ENCODE data around the gene MEIOSIN. TPM values are rescaled to one million over a fixed set of nuclear protein-coding genes. Genes with fewer than 3 reads are reported as not detected.

MEIOSIN gene
- total and polyA plus RNA-seq, 2 of the 13 experiments (the other 11 are each of a cell fraction or from before 2014, with no cell fraction given) = not detected

DNA sequence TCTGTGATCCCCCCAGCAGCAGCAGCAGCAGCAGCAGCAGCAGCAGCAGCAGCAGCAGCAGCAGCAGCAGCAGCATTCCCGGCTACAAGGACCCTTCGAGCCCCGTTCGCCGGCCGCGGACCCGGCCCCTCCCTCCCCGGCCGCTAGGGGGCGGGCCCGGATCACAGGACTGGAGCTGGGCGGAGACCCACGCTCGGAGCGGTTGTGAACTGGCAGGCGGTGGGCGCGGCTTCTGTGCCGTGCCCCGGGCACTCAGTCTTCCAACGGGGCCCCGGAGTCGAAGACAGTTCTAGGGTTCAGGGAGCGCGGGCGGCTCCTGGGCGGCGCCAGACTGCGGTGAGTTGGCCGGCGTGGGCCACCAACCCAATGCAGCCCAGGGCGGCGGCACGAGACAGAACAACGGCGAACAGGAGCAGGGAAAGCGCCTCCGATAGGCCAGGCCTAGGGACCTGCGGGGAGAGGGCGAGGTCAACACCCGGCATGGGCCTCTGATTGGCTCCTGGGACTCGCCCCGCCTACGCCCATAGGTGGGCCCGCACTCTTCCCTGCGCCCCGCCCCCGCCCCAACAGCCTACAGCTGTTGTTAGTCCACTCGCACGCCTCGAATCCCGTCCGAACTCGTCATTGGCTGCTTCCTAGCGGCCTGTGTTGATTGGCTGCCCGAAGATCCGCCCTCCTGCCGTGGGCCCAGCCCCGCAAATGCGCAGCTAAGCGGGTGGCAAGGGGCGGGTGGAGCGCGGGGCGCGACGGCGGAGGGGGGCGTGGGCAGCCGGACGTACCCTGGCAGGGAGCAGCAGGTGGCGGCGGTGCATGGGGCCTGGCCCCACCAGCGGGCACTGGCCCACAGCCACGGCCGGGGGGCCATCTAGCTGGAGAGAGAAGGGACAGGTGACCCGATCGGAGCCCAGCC is 37.2 kb downstream of the MEIOSIN start (continued):
- TF ChIP-seq SCMH1 (CRISPR knock-in tag; IDR thresholded peaks at IDR 0.05; ENCODE audit: borderline replicate concordance) (no peak), U2AF2 (IDR thresholded peaks at IDR 0.05; ENCODE audit: low read depth, low read length) (no peak), ZBTB38 (CRISPR knock-in tag; IDR thresholded peaks at IDR 0.05) (0 out of 2 replicates have a peak, but pooled peaks have one; percentile 22), KLF11 (CRISPR knock-in tag; IDR thresholded peaks at IDR 0.05) (peak; percentile 83; the same call in 1 of the 2 replicates), RNF2 (conservative IDR thresholded peaks at IDR 0.05; ENCODE audit: low read depth) (peak; percentile 92), TAF15 (IDR thresholded peaks at IDR 0.05; ENCODE audit: low read depth, low read length, poor library complexity, severe bottlenecking) (peak; percentile 90), ZNF564 (CRISPR knock-in tag; IDR thresholded peaks at IDR 0.05) (0 out of 2 replicates have a peak, but pooled peaks have one; percentile 45), ZBTB7A (CRISPR knock-in tag; IDR thresholded peaks at IDR 0.05) (no peak), ZNF781 (CRISPR knock-in tag; IDR thresholded peaks at IDR 0.05; ENCODE audit: borderline replicate concordance, not compliant biosample characterization) (peak; percentile 83), ZNF761 (CRISPR knock-in tag; conservative IDR thresholded peaks at IDR 0.05) (0 out of 2 replicates have a peak, but pooled peaks have one; percentile 62), PRMT3 (CRISPR knock-in tag; IDR thresholded peaks at IDR 0.05; ENCODE audit: borderline replicate concordance, low read depth) (no peak), ZNF546 (CRISPR knock-in tag; conservative IDR thresholded peaks at IDR 0.05) (peak; percentile 63; the same call in 1 of the 2 replicates), XRCC5 (optimal IDR thresholded peaks at IDR 0.05; ENCODE audit: low read length) (peak; percentile 70), PHF20 (CRISPR knock-in tag; IDR thresholded peaks at IDR 0.05) (peak; percentile 30; the same call in 1 of the 2 replicates)
- TF ChIP-seq, protein P1, sequence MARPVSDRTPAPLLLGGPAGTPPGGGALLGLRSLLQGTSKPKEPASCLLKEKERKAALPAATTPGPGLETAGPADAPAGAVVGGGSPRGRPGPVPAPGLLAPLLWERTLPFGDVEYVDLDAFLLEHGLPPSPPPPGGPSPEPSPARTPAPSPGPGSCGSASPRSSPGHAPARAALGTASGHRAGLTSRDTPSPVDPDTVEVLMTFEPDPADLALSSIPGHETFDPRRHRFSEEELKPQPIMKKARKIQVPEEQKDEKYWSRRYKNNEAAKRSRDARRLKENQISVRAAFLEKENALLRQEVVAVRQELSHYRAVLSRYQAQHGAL (CRISPR knock-in tag; IDR thresholded peaks at IDR 0.05; ENCODE audit: not compliant biosample characterization) = no peak
- TF ChIP-seq, protein P2, sequence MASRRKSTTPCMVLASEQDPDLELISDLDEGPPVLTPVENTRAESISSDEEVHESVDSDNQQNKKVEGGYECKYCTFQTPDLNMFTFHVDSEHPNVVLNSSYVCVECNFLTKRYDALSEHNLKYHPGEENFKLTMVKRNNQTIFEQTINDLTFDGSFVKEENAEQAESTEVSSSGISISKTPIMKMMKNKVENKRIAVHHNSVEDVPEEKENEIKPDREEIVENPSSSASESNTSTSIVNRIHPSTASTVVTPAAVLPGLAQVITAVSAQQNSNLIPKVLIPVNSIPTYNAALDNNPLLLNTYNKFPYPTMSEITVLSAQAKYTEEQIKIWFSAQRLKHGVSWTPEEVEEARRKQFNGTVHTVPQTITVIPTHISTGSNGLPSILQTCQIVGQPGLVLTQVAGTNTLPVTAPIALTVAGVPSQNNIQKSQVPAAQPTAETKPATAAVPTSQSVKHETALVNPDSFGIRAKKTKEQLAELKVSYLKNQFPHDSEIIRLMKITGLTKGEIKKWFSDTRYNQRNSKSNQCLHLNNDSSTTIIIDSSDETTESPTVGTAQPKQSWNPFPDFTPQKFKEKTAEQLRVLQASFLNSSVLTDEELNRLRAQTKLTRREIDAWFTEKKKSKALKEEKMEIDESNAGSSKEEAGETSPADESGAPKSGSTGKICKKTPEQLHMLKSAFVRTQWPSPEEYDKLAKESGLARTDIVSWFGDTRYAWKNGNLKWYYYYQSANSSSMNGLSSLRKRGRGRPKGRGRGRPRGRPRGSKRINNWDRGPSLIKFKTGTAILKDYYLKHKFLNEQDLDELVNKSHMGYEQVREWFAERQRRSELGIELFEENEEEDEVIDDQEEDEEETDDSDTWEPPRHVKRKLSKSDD (CRISPR knock-in tag; IDR thresholded peaks at IDR 0.05; ENCODE audit: low read depth) = 0 out of 2 replicates have a peak, but pooled peaks have one; percentile 49
- TF ChIP-seq, protein P3, sequence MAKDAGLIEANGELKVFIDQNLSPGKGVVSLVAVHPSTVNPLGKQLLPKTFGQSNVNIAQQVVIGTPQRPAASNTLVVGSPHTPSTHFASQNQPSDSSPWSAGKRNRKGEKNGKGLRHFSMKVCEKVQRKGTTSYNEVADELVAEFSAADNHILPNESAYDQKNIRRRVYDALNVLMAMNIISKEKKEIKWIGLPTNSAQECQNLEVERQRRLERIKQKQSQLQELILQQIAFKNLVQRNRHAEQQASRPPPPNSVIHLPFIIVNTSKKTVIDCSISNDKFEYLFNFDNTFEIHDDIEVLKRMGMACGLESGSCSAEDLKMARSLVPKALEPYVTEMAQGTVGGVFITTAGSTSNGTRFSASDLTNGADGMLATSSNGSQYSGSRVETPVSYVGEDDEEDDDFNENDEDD (CRISPR knock-in tag; IDR thresholded peaks at IDR 0.05; ENCODE audit: borderline replicate concordance) = peak; percentile 58; the same call in 1 of the 2 replicates
- TF ChIP-seq, protein P4, sequence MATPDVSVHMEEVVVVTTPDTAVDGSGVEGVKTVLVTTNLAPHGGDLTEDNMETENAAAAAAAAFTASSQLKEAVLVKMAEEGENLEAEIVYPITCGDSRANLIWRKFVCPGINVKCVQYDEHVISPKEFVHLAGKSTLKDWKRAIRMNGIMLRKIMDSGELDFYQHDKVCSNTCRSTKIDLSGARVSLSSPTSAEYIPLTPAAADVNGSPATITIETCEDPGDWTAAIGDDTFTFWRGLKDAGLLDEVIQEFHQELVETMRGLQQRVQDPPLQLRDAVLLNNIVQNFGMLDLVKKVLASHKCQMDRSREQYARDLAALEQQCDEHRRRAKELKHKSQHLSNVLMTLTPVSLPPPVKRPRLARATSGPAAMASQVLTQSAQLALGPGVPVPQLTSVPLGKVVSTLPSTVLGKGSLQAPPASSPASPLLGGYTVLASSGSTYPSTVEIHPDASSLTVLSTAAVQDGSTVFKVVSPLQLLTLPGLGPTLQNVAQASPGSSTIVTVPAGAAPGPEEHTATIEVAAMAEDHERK (CRISPR knock-in tag; IDR thresholded peaks at IDR 0.05; ENCODE audit: low read depth) = peak; percentile 26; the same call in 1 of the 2 replicates
- TF ChIP-seq, protein P5, sequence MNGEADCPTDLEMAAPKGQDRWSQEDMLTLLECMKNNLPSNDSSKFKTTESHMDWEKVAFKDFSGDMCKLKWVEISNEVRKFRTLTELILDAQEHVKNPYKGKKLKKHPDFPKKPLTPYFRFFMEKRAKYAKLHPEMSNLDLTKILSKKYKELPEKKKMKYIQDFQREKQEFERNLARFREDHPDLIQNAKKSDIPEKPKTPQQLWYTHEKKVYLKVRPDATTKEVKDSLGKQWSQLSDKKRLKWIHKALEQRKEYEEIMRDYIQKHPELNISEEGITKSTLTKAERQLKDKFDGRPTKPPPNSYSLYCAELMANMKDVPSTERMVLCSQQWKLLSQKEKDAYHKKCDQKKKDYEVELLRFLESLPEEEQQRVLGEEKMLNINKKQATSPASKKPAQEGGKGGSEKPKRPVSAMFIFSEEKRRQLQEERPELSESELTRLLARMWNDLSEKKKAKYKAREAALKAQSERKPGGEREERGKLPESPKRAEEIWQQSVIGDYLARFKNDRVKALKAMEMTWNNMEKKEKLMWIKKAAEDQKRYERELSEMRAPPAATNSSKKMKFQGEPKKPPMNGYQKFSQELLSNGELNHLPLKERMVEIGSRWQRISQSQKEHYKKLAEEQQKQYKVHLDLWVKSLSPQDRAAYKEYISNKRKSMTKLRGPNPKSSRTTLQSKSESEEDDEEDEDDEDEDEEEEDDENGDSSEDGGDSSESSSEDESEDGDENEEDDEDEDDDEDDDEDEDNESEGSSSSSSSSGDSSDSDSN (CRISPR knock-in tag; IDR thresholded peaks at IDR 0.05) = peak; percentile 43; the same call in 1 of the 2 replicates

Data from HepG2 (cell line).